H1 (cell line): Measurements from ENCODE around the gene DARS2. TPM values are rescaled to one million over a fixed set of nuclear protein-coding genes. Genes with fewer than 3 reads are reported as not detected.

ENCODE experiments used
- CTCF ChIA-PET: fragments of 300-600 bp; sonication (Branson Sonifier 250); formaldehyde crosslinking; loops from one replicate; lab custom pipeline; 2021; ENCODE audit not compliant: partially characterized antibody; lab: Charles Lee
- POLR2A ChIA-PET: fragments of 300-600 bp; sonication (Branson Sonifier 250); formaldehyde crosslinking; loops from one replicate; lab custom pipeline; 2021; ENCODE audit warnings: inconsistent platforms; ENCODE audit not compliant: partially characterized antibody; lab: Charles Lee
- DNase-seq, 2 experiments: peaks; one replicate each; pipeline versions ENCODE4 v3.0.0 to v3.0.0-alpha.2; 2010 to 2022; ENCODE audit warnings: low spot score in 2 of 2, low read depth in 1 of 2, mixed read lengths in 1 of 2
- FAIRE-seq: peaks from 2 replicates; lab custom pipeline; 2011; peaks lifted over from hg19 to GRCh38; lab: Jason Lieb, UNC
- H2AFZ ChIP-seq: 2 replicates; pipeline ENCODE4 v1.8.1; 2012; ENCODE audit warnings: low read length, inconsistent platforms
- H2AK5ac ChIP-seq: 2 replicates; pipeline ENCODE4 v1.6.1; 2013; ENCODE audit warnings: low read depth, low read length
- H2BK120ac ChIP-seq: replicated peaks from 2 replicates; pipeline ENCODE3; 2013; ENCODE audit warnings: low read depth, low read length, inconsistent platforms
- H2BK12ac ChIP-seq: 2 replicates; pipeline ENCODE4 v1.6.1; 2013; ENCODE audit warnings: low read depth, low read length
- H2BK15ac ChIP-seq: 2 replicates; pipeline ENCODE4 v1.6.1; 2013; ENCODE audit warnings: low read length
- H2BK20ac ChIP-seq: 2 replicates; pipeline ENCODE4 v1.6.1; 2013; ENCODE audit warnings: low read length
- H2BK5ac ChIP-seq: 2 replicates; pipeline ENCODE4 v1.6.1; 2013; ENCODE audit warnings: low read depth, low read length
- H3K14ac ChIP-seq: 2 replicates; pipeline ENCODE4 v1.6.1; 2013; ENCODE audit warnings: inconsistent platforms; ENCODE audit not compliant: insufficient read length
- H3K18ac ChIP-seq: 2 replicates; pipeline ENCODE4 v1.6.1; 2013; ENCODE audit warnings: low read length; ENCODE audit errors: extremely low read depth
- H3K23ac ChIP-seq: 2 replicates; pipeline ENCODE4 v1.6.1; 2013; ENCODE audit warnings: inconsistent platforms; ENCODE audit not compliant: insufficient read length
- H3K23me2 ChIP-seq: 2 replicates; pipeline ENCODE4 v1.6.1; 2013; ENCODE audit warnings: low read depth, low read length
- H3K27ac ChIP-seq: 2 replicates; pipeline ENCODE4 v1.6.1; 2011; ENCODE audit warnings: low read depth, low read length, inconsistent platforms
- H3K27me3 ChIP-seq, 4 experiments: replicated peaks in 1 of 4; 1 replicate in 1 of 4; 2 replicates in 3 of 4; pipeline versions ENCODE4 v1.6.1 to v1.8.1; 2011 to 2013; ENCODE audit warnings: low read length in 3 of 4, mild to moderate bottlenecking in 3 of 4, inconsistent platforms in 2 of 4, mixed read lengths in 2 of 4, moderate library complexity in 1 of 4; ENCODE audit not compliant: control insufficient read depth in 3 of 4, insufficient read depth in 3 of 4; ENCODE audit errors: extremely low read depth in 1 of 4
- H3K36me3 ChIP-seq, 4 experiments: 2 replicates each; pipeline versions ENCODE4 v1.6.1 to v1.8.1; 2011 to 2013; ENCODE audit warnings: mild to moderate bottlenecking in 4 of 4, low read length in 3 of 4, moderate library complexity in 2 of 4, control low read depth in 1 of 4, inconsistent platforms in 1 of 4; ENCODE audit not compliant: insufficient read depth in 4 of 4, control insufficient read depth in 2 of 4
- H3K4ac ChIP-seq: replicated peaks from 2 replicates; pipeline ENCODE3; 2013; ENCODE audit warnings: low read length, low read depth, mixed read lengths, inconsistent platforms; ENCODE audit not compliant: insufficient read length
- H3K4me1 ChIP-seq, 4 experiments: replicated peaks in 1 of 4; 1 replicate in 1 of 4; 2 replicates in 3 of 4; pipeline versions ENCODE4 v1.6.1 to v1.8.1; 2011 to 2013; ENCODE audit warnings: low read length in 3 of 4, inconsistent platforms in 2 of 4, mixed read lengths in 1 of 4; ENCODE audit not compliant: insufficient read depth in 4 of 4, control insufficient read depth in 3 of 4
- H3K4me2 ChIP-seq, 2 experiments: 2 replicates each; pipeline versions ENCODE4 v1.6.1 to v1.8.1; 2011 to 2013; ENCODE audit warnings: low read depth in 2 of 2, low read length in 2 of 2, control low read depth in 1 of 2, inconsistent platforms in 1 of 2, mild to moderate bottlenecking in 1 of 2; ENCODE audit not compliant: insufficient read depth in 1 of 2
- H3K4me3 ChIP-seq, 4 experiments: fragments of 200-600, 300-600 bp in 1 of 4; sonication (generic), shearing (Covaris generic), sonication (Bioruptor Twin) in 1 of 4; 2 replicates each; pipeline versions ENCODE4 v1.5.1 to v1.8.1; 2011 to 2016; ENCODE audit warnings: low read length in 4 of 4, low read depth in 3 of 4, control low read depth in 2 of 4, inconsistent platforms in 2 of 4, mild to moderate bottlenecking in 2 of 4, mixed read lengths in 1 of 4, moderate library complexity in 1 of 4; ENCODE audit not compliant: insufficient read depth in 2 of 4; ENCODE audit errors: extremely low read depth in 1 of 4
- H3K56ac ChIP-seq: replicated peaks from 2 replicates; pipeline ENCODE3; 2013; ENCODE audit warnings: low read depth, mild to moderate bottlenecking, mixed read lengths, low read length, inconsistent platforms; ENCODE audit not compliant: insufficient read length
- H3K79me1 ChIP-seq: 2 replicates; pipeline ENCODE4 v1.6.1; 2013; ENCODE audit warnings: low read depth, low read length, control low read depth
- H3K79me2 ChIP-seq, 2 experiments: 2 replicates each; pipeline versions ENCODE4 v1.6.1 to v1.8.1; 2012 to 2013; ENCODE audit warnings: low read length in 2 of 2, mild to moderate bottlenecking in 2 of 2, inconsistent platforms in 1 of 2; ENCODE audit not compliant: insufficient read depth in 2 of 2, control insufficient read depth in 1 of 2
- H3K9ac ChIP-seq, 4 experiments: replicated peaks in 1 of 4; 1 replicate in 1 of 4; 2 replicates in 3 of 4; pipeline versions ENCODE4 v1.6.1 to v1.8.1; 2011 to 2013; ENCODE audit warnings: low read depth in 3 of 4, low read length in 3 of 4, control low read depth in 2 of 4, mild to moderate bottlenecking in 2 of 4, moderate library complexity in 2 of 4, inconsistent platforms in 1 of 4; ENCODE audit errors: extremely low read depth in 1 of 4
- H3K9me3 ChIP-seq, 2 experiments: 2 replicates each; pipeline versions ENCODE4 v1.6.1 to v1.8.1; 2012 to 2013; ENCODE audit warnings: mild to moderate bottlenecking in 2 of 2, moderate library complexity in 2 of 2, control low read depth in 1 of 2, inconsistent platforms in 1 of 2, low read depth in 1 of 2, low read length in 1 of 2, mixed read lengths in 1 of 2; ENCODE audit not compliant: insufficient read depth in 2 of 2
- H4K20me1 ChIP-seq, 2 experiments: replicated peaks in 1 of 2; 2 replicates each; pipeline versions ENCODE3 to v1.8.1; 2011 to 2013; ENCODE audit warnings: inconsistent platforms in 2 of 2, low read length in 2 of 2, mild to moderate bottlenecking in 1 of 2; ENCODE audit not compliant: insufficient read depth in 2 of 2, control insufficient read depth in 1 of 2
- H4K5ac ChIP-seq: 2 replicates; pipeline ENCODE4 v1.6.1; 2013; ENCODE audit warnings: low read length, low read depth, mixed read lengths, inconsistent platforms; ENCODE audit not compliant: insufficient read length
- H4K8ac ChIP-seq: 2 replicates; pipeline ENCODE4 v1.8.0; 2013; ENCODE audit warnings: mild to moderate bottlenecking, moderate library complexity, low read length, inconsistent platforms; ENCODE audit not compliant: insufficient read depth; ENCODE audit errors: extremely low read depth
- H4K91ac ChIP-seq: replicated peaks from 2 replicates; pipeline ENCODE3; 2013; ENCODE audit warnings: low read length, mixed read lengths, inconsistent platforms; ENCODE audit not compliant: insufficient read length
- ATF2 ChIP-seq: IDR thresholded peaks from 2 replicates; pipeline ENCODE4 v1.6.1; 2012; ENCODE audit warnings: low read length, inconsistent platforms
- E2F6 ChIP-seq: IDR thresholded peaks from 2 replicates; pipeline ENCODE4 v1.6.1; 2012; ENCODE audit warnings: inconsistent platforms
- HDAC6 ChIP-seq: IDR thresholded peaks from one replicate; pipeline ENCODE4 v1.7.1; 2012; ENCODE audit warnings: low read depth, mild to moderate bottlenecking, inconsistent platforms, low read length, moderate library complexity
- MAX ChIP-seq: IDR thresholded peaks from 2 replicates; pipeline ENCODE4 v1.6.1; 2012; ENCODE audit warnings: inconsistent platforms
- NANOG ChIP-seq: IDR thresholded peaks from 2 replicates; pipeline ENCODE4 v1.6.1; 2011; ENCODE audit warnings: low read length, low read depth, mild to moderate bottlenecking, inconsistent platforms; ENCODE audit not compliant: insufficient read depth, poor library complexity, severe bottlenecking
- SRF ChIP-seq: IDR thresholded peaks from 2 replicates; pipeline ENCODE4 v1.6.1; 2011; ENCODE audit warnings: mild to moderate bottlenecking, low read depth, low read length, moderate library complexity
- ZNF274 ChIP-seq: IDR thresholded peaks from 2 replicates; pipeline ENCODE4 v1.7.0; 2012; ENCODE audit warnings: low read length, borderline replicate concordance; ENCODE audit errors: extremely low read depth
- WGBS, 2 experiments: shearing (Covaris generic) in 1 of 2; methylation state at CpG; one replicate each; pipeline versions ENCODE4 v1.1.6 to v1.1.7; 2013 to 2015; ENCODE audit warnings: low lambda C conversion rate in 2 of 2, mixed read lengths in 2 of 2, inconsistent platforms in 1 of 2, low coverage in 1 of 2, missing lambda C conversion rate in 1 of 2; ENCODE audit not compliant: insufficient replicate concordance in 2 of 2, insufficient coverage in 1 of 2, insufficient read length in 1 of 2; ENCODE audit errors: extremely low coverage in 1 of 2, missing lambda C conversion rate in 1 of 2; 5-methylcytosine and 5-hydroxymethylcytosine counted together
- polyA plus RNA-seq, 7 experiments: library from polyadenylated mRNA; depleted of rRNA in 3 of 7; stranded (reverse) in 5 of 7; unstranded in 2 of 7; fragments of >200 nt in 5 of 7; fragments of 200-250 nt in 2 of 7; gene quantifications; 1 replicate in 5 of 7; 2 replicates in 1 of 7; 4 replicates in 1 of 7; pipeline versions ENCODE4 v1.2.1 to v1.2.3, GENCODE V29; 2011 to 2013; ENCODE audit warnings: missing spikeins in 2 of 7, mixed read lengths in 2 of 7
- total RNA-seq: library from RNA; stranded (reverse); fragmentation: NEBNext Ultra II Directional; extraction: Animal tissue kit (Norgen Biotek cat#: 25700); gene quantifications from 2 replicates; pipeline ENCODE4 v1.2.1, GENCODE V29; 2021

The DARS2 gene
- total and polyA plus RNA-seq, 2 of the 8 experiments (the other 6 are each of a cell fraction or from before 2014, with no cell fraction given) = 21.0 to 35.2 TPM

GRCh38 chr1:173779936-173780335 is 44.5 kb upstream of the DARS2 start:
- Histone ChIP-seq H3K27ac (no peak overlapping the region), H3K36me3 (peaks cover 2 to 15% (median 8%) of the 10 kb centered on the region in 4 experiments; a peak in 7 of 8 replicates)

More at GRCh38 chr1:173779936-173780335, 44.5 kb upstream of the DARS2 start:
- Histone ChIP-seq H2BK5ac (no peak overlapping the region), H3K23ac (no peak overlapping the region), H3K14ac (no peak overlapping the region), H3K9ac (no peak overlapping the region), H2AK5ac (no peak overlapping the region), H2BK15ac (no peak overlapping the region), H3K4me2 (no peak overlapping the region), H3K23me2 (no peaks in the 10 kb centered on the region), H2AFZ (no peak overlapping the region), H3K79me2 (no peaks in the 10 kb centered on the region), H4K91ac (no peak overlapping the region), H3K4me1 (no peaks in the 10 kb centered on the region), H3K27me3 (no peaks in the 10 kb centered on the region), H3K9me3 (no peaks in the 10 kb centered on the region), H2BK12ac (no peak overlapping the region), H2BK20ac (no peak overlapping the region), H2BK120ac (no peak overlapping the region), H3K4ac (no peak overlapping the region), H3K79me1 (no peaks in the 10 kb centered on the region), H3K56ac (no peak overlapping the region), H4K8ac (no peak overlapping the region), H3K4me3 (no peak overlapping the region), H4K5ac (no peak overlapping the region), H4K20me1 (peaks cover 0 to 1% of the 10 kb centered on the region in 2 experiments), H3K18ac (no peak overlapping the region)
- TF ChIP-seq NANOG (no peak), ATF2 (no peak), HDAC6 (no peak), MAX (no peak), SRF (no peak), E2F6 (no peak), ZNF274 (no peak)
- FAIRE-seq (no peak), DNase-seq (no peak)
- ChIA-PET POLR2A (interaction anchor here (1.0 kb wide), 1 partner anchor 11 kb away, joined by 3 read pairs; no protein-coding TSS in a partner anchor), CTCF (interaction anchor here (0.6 kb wide), 2 partner anchors 25 to 318 kb away, joined by 3 read pairs; no protein-coding TSS in a partner anchor)
- 88% methylated on average over 4 of the region's 4 CpGs; no CpG with 5 or more reads in 1 of the 2 experiments for WGBS, 2 experiments
